GM12801 (cell line): Measurements from ENCODE around the gene NEB.

ENCODE experiments used
- CTCF ChIP-seq: IDR thresholded peaks from one replicate; pipeline ENCODE4 v1.5.1; 2011; ENCODE audit warnings: control low read depth; ENCODE audit not compliant: insufficient read length; ENCODE audit errors: extremely low read depth

The NEB gene

GRCh38 chr2:151614606-151615306 lies 119.5 kb downstream of the NEB start:
- no peak for TF ChIP-seq CTCF

GRCh38 chr2:151614159-151614558 lies 120.1 kb downstream of the NEB start:
- TF ChIP-seq CTCF = no peak

- TF ChIP-seq CTCF = no peak
These were observed 122.9 kb downstream of the NEB start for GRCh38 chr2:151611351-151611750.

GRCh38 chr2:151610310-151610709 lies 124.0 kb downstream of the NEB start:
- no peak for TF ChIP-seq CTCF

- TF ChIP-seq CTCF = no peak
These were observed 124.6 kb downstream of the NEB start for GRCh38 chr2:151609705-151610104.

- TF ChIP-seq CTCF = no peak
These were observed 157.2 kb downstream of the NEB start for GRCh38 chr2:151577116-151577515.

- no peak for TF ChIP-seq CTCF
These were observed 158.2 kb downstream of the NEB start for GRCh38 chr2:151576080-151576479.
